ENCODE data around the gene AFF3.

DNA sequence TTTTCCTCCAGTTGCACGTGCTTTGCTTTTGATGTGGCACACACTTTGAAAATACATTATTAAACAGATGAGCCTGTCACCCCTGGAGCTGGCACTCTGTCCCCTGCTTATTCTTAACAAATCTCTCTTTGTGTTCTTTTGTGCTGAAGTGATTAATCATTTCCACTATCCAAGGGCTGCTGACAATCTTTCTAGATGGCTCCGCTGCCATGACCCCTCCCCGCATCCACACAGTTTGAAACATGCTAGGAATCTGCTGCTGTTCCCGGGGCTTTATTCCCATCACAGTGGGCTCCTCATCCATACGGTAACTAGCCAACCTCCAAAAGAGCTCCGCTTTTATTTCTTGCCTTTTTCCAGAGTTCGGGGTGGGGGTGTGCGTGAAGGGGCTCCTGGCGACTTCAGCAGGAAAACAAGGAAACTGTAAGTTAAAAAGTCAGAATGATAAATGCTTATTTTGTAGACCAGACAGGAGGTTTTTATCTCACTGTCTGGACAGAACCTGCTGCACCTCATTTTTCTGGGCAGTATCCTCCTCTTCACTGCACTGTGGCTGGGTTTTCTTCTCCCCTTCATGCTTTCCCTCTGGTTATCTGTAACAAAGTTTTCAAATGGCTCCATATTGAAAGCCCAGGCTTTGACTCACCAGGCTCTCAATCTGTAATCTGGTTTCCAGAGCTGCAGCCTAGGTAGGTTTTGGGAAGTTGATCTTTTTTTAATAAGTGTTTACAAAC, 319.7 kb downstream of the AFF3 start:
- no peak for TF ChIP-seq POLR2A (IDR thresholded peaks at IDR 0.05)
- TF ChIP-seq, protein P1, sequence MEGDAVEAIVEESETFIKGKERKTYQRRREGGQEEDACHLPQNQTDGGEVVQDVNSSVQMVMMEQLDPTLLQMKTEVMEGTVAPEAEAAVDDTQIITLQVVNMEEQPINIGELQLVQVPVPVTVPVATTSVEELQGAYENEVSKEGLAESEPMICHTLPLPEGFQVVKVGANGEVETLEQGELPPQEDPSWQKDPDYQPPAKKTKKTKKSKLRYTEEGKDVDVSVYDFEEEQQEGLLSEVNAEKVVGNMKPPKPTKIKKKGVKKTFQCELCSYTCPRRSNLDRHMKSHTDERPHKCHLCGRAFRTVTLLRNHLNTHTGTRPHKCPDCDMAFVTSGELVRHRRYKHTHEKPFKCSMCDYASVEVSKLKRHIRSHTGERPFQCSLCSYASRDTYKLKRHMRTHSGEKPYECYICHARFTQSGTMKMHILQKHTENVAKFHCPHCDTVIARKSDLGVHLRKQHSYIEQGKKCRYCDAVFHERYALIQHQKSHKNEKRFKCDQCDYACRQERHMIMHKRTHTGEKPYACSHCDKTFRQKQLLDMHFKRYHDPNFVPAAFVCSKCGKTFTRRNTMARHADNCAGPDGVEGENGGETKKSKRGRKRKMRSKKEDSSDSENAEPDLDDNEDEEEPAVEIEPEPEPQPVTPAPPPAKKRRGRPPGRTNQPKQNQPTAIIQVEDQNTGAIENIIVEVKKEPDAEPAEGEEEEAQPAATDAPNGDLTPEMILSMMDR (IDR thresholded peaks at IDR 0.05) = no peak
